HCT116 (cell line): Measurements from ENCODE around the gene RBKS. TPM values are rescaled to one million over a fixed set of nuclear protein-coding genes. Genes with fewer than 3 reads are reported as not detected.

Experiments used
- ATAC-seq: fragments of 200-7000 bp; cut with Tn5 transposase; 2 replicates; pipeline ENCODE4 v1.9.1; 2020; ENCODE audit warnings: mild to moderate bottlenecking, moderate library complexity
- BruUV-seq: library from RNA; stranded (reverse); fragments of 400-500 nt; replicated peaks from 2 replicates; lab custom pipeline; 2021; lab: Mats Ljungman, UMichigan
- CTCF ChIA-PET: fragments of 300-600 bp; sonication (Branson Sonifier 250); formaldehyde crosslinking; loops from one replicate; lab custom pipeline; 2021; ENCODE audit warnings: antibody characterized with exemption; lab: Charles Lee
- POLR2A ChIA-PET: fragments of 300-600, 350-600 bp; sonication (Branson Sonifier 250); formaldehyde crosslinking; loops from one replicate; lab custom pipeline; 2021; ENCODE audit warnings: antibody characterized with exemption; lab: Charles Lee
- RAD21 ChIA-PET, 2 experiments: fragments of 300-600 bp; sonication (Branson Sonifier 250); formaldehyde crosslinking; loops; one replicate each; lab custom pipeline; 2023; ENCODE audit warnings: low total read pairs in 2 of 2; ENCODE audit not compliant: uncharacterized antibody in 2 of 2, unreplicated experiment in 2 of 2, low non-redundant PET in 1 of 2; lab: Charles Lee
- DNase-seq: peaks from one replicate; pipeline ENCODE4 v3.0.0-alpha.2; 2010; ENCODE audit warnings: low read depth, low spot score
- H2AFZ ChIP-seq: fragments of 200-600 bp; shearing (Covaris generic), sonication (generic); 2 replicates; pipeline ENCODE4 v1.6.1; 2017; ENCODE audit warnings: low read depth, mixed run types, mixed read lengths, antibody characterized with exemption, low read length; ENCODE audit not compliant: poor library complexity, severe bottlenecking
- H3K27ac ChIP-seq: 2 replicates; pipeline ENCODE4 v1.5.1; 2012; ENCODE audit warnings: low read depth, low read length
- H3K27me3 ChIP-seq: fragments of 200-600 bp; sonication (generic); 2 replicates; pipeline ENCODE4 v1.6.1; 2016; ENCODE audit warnings: mixed run types, low read length, mixed read lengths; ENCODE audit not compliant: insufficient read depth
- H3K36me3 ChIP-seq, 2 experiments: fragments of 200-500 bp in 1 of 2; fragments of 200-600 bp in 1 of 2; sonication (Bioruptor generic) in 1 of 2; sonication (generic) in 1 of 2; 2 replicates each; pipeline versions ENCODE4 v1.5.1 to v1.6.1; 2014 to 2016; ENCODE audit warnings: low read length in 2 of 2, inconsistent platforms in 1 of 2, mixed read lengths in 1 of 2, mixed run types in 1 of 2; ENCODE audit not compliant: insufficient read depth in 2 of 2, control insufficient read depth in 1 of 2
- H3K4me1 ChIP-seq, 2 experiments: fragments of 200-600 bp in 1 of 2; sonication (generic) in 1 of 2; 2 replicates each; pipeline versions ENCODE4 v1.5.1 to v1.6.1; 2012 to 2017; ENCODE audit warnings: low read length in 2 of 2, inconsistent platforms in 1 of 2, mild to moderate bottlenecking in 1 of 2, mixed read lengths in 1 of 2, mixed run types in 1 of 2, moderate library complexity in 1 of 2; ENCODE audit not compliant: insufficient read depth in 2 of 2, control insufficient read depth in 1 of 2
- H3K4me2 ChIP-seq: fragments of 200-600 bp; sonication (generic); 2 replicates; pipeline ENCODE4 v1.6.1; 2017; ENCODE audit warnings: mixed run types, low read length, mixed read lengths
- H3K4me3 ChIP-seq, 2 experiments: fragments of 200-600 bp in 1 of 2; sonication (generic) in 1 of 2; replicated peaks in 1 of 2; 2 replicates each; pipeline ENCODE4 v1.5.1; 2011 to 2016; ENCODE audit warnings: low read length in 2 of 2, control low read depth in 1 of 2, low read depth in 1 of 2, mild to moderate bottlenecking in 1 of 2, mixed read lengths in 1 of 2, mixed run types in 1 of 2
- H3K79me2 ChIP-seq: fragments of 200-600 bp; sonication (generic); 2 replicates; pipeline ENCODE4 v1.6.1; 2017; ENCODE audit warnings: mild to moderate bottlenecking, mixed run types, low read length, moderate library complexity, mixed read lengths; ENCODE audit not compliant: insufficient read depth
- H3K9ac ChIP-seq: fragments of 200-600 bp; sonication (generic); 2 replicates; pipeline ENCODE4 v1.6.1; 2016; ENCODE audit warnings: low read length, mixed read lengths
- H3K9me2 ChIP-seq: fragments of 200-600 bp; sonication (generic), shearing (Covaris generic); 2 replicates; pipeline ENCODE4 v1.6.1; 2017; ENCODE audit warnings: mixed run types, mild to moderate bottlenecking, moderate library complexity; ENCODE audit not compliant: insufficient read depth
- H3K9me3 ChIP-seq, 2 experiments: fragments of 200-500 bp in 1 of 2; fragments of 200-600 bp in 1 of 2; sonication (Bioruptor generic) in 1 of 2; sonication (generic) in 1 of 2; 2 replicates each; pipeline ENCODE4 v1.6.1; 2014 to 2017; ENCODE audit warnings: low read length in 2 of 2, mixed read lengths in 2 of 2, inconsistent platforms in 1 of 2, low read depth in 1 of 2, mild to moderate bottlenecking in 1 of 2, mixed run types in 1 of 2, moderate library complexity in 1 of 2; ENCODE audit not compliant: control insufficient read depth in 1 of 2, insufficient read depth in 1 of 2
- H4K20me1 ChIP-seq: fragments of 200-600 bp; sonication (generic), shearing (Covaris generic); 2 replicates; pipeline ENCODE4 v1.6.1; 2017; ENCODE audit warnings: mixed run types, mild to moderate bottlenecking, moderate library complexity; ENCODE audit not compliant: insufficient read depth
- ATF3 ChIP-seq: IDR thresholded peaks from 2 replicates; pipeline ENCODE4 v1.6.1; 2012
- CBX3 ChIP-seq: IDR thresholded peaks from 2 replicates; pipeline ENCODE4 v1.6.1; 2012; ENCODE audit warnings: low read depth
- CEBPB ChIP-seq: IDR thresholded peaks from 2 replicates; pipeline ENCODE4 v1.6.1; 2012; ENCODE audit warnings: low read depth
- ELF1 ChIP-seq: IDR thresholded peaks from 2 replicates; pipeline ENCODE4 v1.6.1; 2012; ENCODE audit warnings: low read depth, borderline replicate concordance
- EZH2 ChIP-seq: fragments of 200-600 bp; sonication (generic); IDR thresholded peaks from 2 replicates; pipeline ENCODE4 v1.6.1; 2017; ENCODE audit warnings: antibody characterized with exemption, mixed run types
- EZH2phosphoT487 ChIP-seq: fragments of 200-600 bp; IDR thresholded peaks from 2 replicates; pipeline ENCODE4 v1.6.1; 2018; ENCODE audit warnings: antibody characterized with exemption, borderline replicate concordance
- FOSL1 ChIP-seq: IDR thresholded peaks from 2 replicates; pipeline ENCODE4 v1.6.1; 2012; ENCODE audit warnings: low read depth
- MAX ChIP-seq: IDR thresholded peaks from 2 replicates; pipeline ENCODE4 v1.6.1; 2012
- POLR2A ChIP-seq: IDR thresholded peaks from 2 replicates; pipeline ENCODE4 v1.7.0; 2011; ENCODE audit warnings: borderline replicate concordance; ENCODE audit not compliant: insufficient read depth, insufficient read length; ENCODE audit errors: extremely low read depth
- POLR2AphosphoS5 ChIP-seq: IDR thresholded peaks from 2 replicates; pipeline ENCODE4 v1.6.1; 2011; ENCODE audit warnings: mild to moderate bottlenecking, low read depth, low read length, moderate library complexity
- RAD21 ChIP-seq: IDR thresholded peaks from 2 replicates; pipeline ENCODE4 v1.6.1; 2012; ENCODE audit warnings: low read depth, mild to moderate bottlenecking
- REST ChIP-seq: IDR thresholded peaks from 2 replicates; pipeline ENCODE4 v1.6.1; 2012; ENCODE audit warnings: low read depth
- TCF7L2 ChIP-seq: IDR thresholded peaks from 2 replicates; pipeline ENCODE4 v1.7.0; 2011; ENCODE audit warnings: borderline replicate concordance, inconsistent platforms; ENCODE audit not compliant: insufficient read depth, insufficient read length; ENCODE audit errors: extremely low read depth
- YY1 ChIP-seq: IDR thresholded peaks from 2 replicates; pipeline ENCODE4 v1.6.1; 2011; ENCODE audit warnings: low read length, low read depth, moderate library complexity, mild to moderate bottlenecking; ENCODE audit not compliant: insufficient replicate concordance; ENCODE audit errors: extremely low read depth
- ZBTB33 ChIP-seq: IDR thresholded peaks from 2 replicates; pipeline ENCODE4 v1.6.1; 2011; ENCODE audit warnings: mild to moderate bottlenecking, low read length, moderate library complexity; ENCODE audit not compliant: insufficient replicate concordance; ENCODE audit errors: extremely low read depth
- ZFX ChIP-seq: fragments of 450-650 bp; IDR thresholded peaks from 2 replicates; pipeline ENCODE4 v1.6.1; 2017
- ZNF274 ChIP-seq: fragments of 200-500 bp; sonication (Bioruptor generic); IDR thresholded peaks from 2 replicates; pipeline ENCODE4 v1.6.1; 2014; ENCODE audit warnings: mild to moderate bottlenecking, low read depth, low read length, inconsistent platforms
- intact Hi-C: fragments of 100-400 bp; cut with micrococcal nuclease; formaldehyde crosslinking; loops from 2 replicates; pipeline ENCODE4 v1.10.0; 2022
- total RNA-seq: library from RNA; stranded (reverse); gene quantifications from one replicate; pipeline ENCODE4 v1.2.1, GENCODE V29; 2021; ENCODE audit not compliant: unreplicated experiment

Gene RBKS
- total RNA-seq, 1 experiment from 2014 or later: 2.4 TPM

GRCh38 chr2:27916293-27916995, 26.3 kb upstream of the RBKS start:
- intact Hi-C loops: no loop called here
- H3K4me1 ChIP-seq: peaks cover 0 to 6% of the 10 kb centered on the region in 2 experiments; a peak in 1 of 4 replicates
- no peaks in the 10 kb centered on the region for H3K9me3 ChIP-seq
- H4K20me1 ChIP-seq: no peaks in the 10 kb centered on the region
- RAD21 ChIA-PET: interaction anchor here in 1 of 2 experiments (0.7 kb wide), 1 partner anchor 253 kb away, joined by 3 read pairs; no protein-coding TSS in a partner anchor
- no peak overlapping the region for H3K4me3 ChIP-seq
- H2AFZ ChIP-seq: no peak overlapping the region
- peaks cover 3% of the 10 kb centered on the region; the same call in 1 of the 2 replicates for H3K79me2 ChIP-seq
- no peak for TF ChIP-seq CBX3
- no peak for TF ChIP-seq ZNF274
- TF ChIP-seq ELF1: no peak
- no peak for TF ChIP-seq MAX
- no peak for TF ChIP-seq ZFX
- TF ChIP-seq EZH2: no peak
- TF ChIP-seq TCF7L2: no peak
- TF ChIP-seq ATF3: no peak
- no peak for TF ChIP-seq CEBPB
- no peak for TF ChIP-seq EZH2phosphoT487
- TF ChIP-seq FOSL1: no peak
- no peak for TF ChIP-seq YY1
- no peak for TF ChIP-seq POLR2A
- no peak for TF ChIP-seq REST
- no peak for TF ChIP-seq RAD21
- no peak for TF ChIP-seq POLR2AphosphoS5
- no peak for TF ChIP-seq ZBTB33
- TF ChIP-seq, all 23 proteins: peak for 0
- no peak for DNase-seq
- H3K4me2 ChIP-seq: no peak overlapping the region
- BruUV-seq: no TSS peak
- no peaks in the 10 kb centered on the region for H3K36me3 ChIP-seq
- H3K9me2 ChIP-seq: no peaks in the 10 kb centered on the region
- no peaks in the 10 kb centered on the region for H3K27me3 ChIP-seq
- CTCF ChIA-PET: no interaction called here
- ATAC-seq: no peak
- H3K9ac ChIP-seq: no peak overlapping the region
- POLR2A ChIA-PET: no interaction called here
- H3K27ac ChIP-seq: no peak overlapping the region
